Measurements from ENCODE around the gene TNFAIP8.

TNFAIP8 gene

DNA sequence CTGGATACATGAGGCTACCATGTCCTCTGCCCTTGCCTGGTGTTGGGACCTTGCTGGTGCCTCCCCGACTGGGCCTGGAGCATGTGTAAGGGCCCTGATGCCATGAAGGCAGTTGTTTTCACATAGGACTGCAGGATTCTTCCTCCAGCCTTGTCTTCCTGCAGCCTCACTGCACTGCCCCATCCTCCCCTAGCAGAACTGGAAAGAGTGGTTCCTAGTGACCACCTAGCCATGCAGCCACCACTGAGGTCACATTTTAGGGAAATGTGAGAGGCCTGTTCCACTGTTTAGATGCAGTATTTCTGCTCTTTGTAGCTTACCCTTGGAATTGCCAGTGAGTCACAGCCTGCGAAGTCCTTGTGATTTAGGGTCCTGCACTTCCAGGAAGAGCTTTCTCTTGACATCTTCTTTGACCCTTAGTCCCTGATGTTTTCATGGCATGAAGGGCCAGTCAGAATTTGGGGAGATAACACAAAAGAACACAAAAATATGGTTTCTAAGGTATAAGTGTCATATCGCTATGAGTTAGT, 24.2 kb upstream of the TNFAIP8 start:
- Histone ChIP-seq H3K27me3 (ENCODE audit: insufficient read depth, low read length) (no peaks in the 10 kb centered on the region), H3K4me1 (ENCODE audit: insufficient read depth, low read length) (peaks cover 17% of the 10 kb centered on the region; the same call in 1 of the 2 replicates), H3K27ac (ENCODE audit: low read length) (no peak overlapping the region), H3K9ac (ENCODE audit: low read depth, low read length) (no peak overlapping the region), H3K36me3 (ENCODE audit: insufficient read depth, low read depth, low read length) (no peaks in the 10 kb centered on the region; the same call in 1 of the 2 replicates), H3K4me3 (ENCODE audit: low read length) (no peak overlapping the region), H3K9me3 (ENCODE audit: insufficient read depth, low read depth, low read length) (no peaks in the 10 kb centered on the region)

DNA sequence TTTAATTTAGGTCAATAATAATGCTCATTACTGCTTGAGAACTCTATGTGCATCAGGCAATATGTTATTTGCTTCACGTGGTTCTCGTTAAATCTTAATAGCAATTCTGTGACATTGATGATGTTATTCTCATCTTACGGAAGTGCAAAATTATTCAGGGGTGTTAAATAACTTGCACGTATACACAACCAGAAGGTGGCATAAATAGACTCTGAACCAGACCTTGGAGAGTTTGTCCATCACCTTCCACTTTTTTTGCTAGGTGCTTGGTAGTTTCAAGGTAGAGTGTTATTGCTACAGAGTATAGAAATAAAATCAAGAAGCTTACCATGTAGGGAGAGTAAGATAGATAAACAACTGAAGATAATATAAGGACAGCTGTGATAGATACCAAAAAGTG, 23.6 kb upstream of the TNFAIP8 start:
- Histone ChIP-seq H3K27ac (ENCODE audit: low read length) (no peak overlapping the region), H3K4me3 (ENCODE audit: low read length) (no peak overlapping the region), H3K9me3 (ENCODE audit: insufficient read depth, low read depth, low read length) (no peaks in the 10 kb centered on the region), H3K27me3 (ENCODE audit: insufficient read depth, low read length) (no peaks in the 10 kb centered on the region), H3K4me1 (ENCODE audit: insufficient read depth, low read length) (peaks cover 17% of the 10 kb centered on the region; the same call in 1 of the 2 replicates), H3K36me3 (ENCODE audit: insufficient read depth, low read depth, low read length) (no peaks in the 10 kb centered on the region; the same call in 1 of the 2 replicates), H3K9ac (ENCODE audit: low read depth, low read length) (no peak overlapping the region)

DNA sequence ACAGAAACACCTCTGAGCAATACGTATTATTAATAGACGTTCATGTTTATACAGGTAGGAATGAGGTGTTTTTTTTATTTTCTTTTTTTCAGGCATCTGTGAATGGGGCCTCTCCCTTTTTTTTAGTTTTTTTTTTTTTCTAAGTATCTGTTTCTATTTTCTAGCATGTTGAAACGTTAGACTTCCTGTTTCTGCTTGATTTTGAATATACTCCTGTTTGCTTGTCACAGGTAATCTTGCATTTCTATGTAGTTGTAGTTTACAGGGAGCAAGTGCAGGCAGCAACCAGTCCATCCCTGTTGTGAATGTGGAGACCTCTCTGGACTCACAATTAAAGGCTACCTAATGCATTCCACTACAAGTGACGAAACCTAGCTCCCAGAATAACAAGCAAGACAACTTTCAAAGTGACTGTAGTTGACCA, 22.8 kb upstream of the TNFAIP8 start:
- Histone ChIP-seq H3K36me3 (ENCODE audit: insufficient read depth, low read depth, low read length) (no peaks in the 10 kb centered on the region; the same call in 1 of the 2 replicates), H3K27ac (ENCODE audit: low read length) (no peak overlapping the region), H3K27me3 (ENCODE audit: insufficient read depth, low read length) (no peaks in the 10 kb centered on the region), H3K4me1 (ENCODE audit: insufficient read depth, low read length) (peaks cover 17% of the 10 kb centered on the region; the same call in 1 of the 2 replicates), H3K9ac (ENCODE audit: low read depth, low read length) (no peak overlapping the region), H3K9me3 (ENCODE audit: insufficient read depth, low read depth, low read length) (no peaks in the 10 kb centered on the region), H3K4me3 (ENCODE audit: low read length) (no peak overlapping the region)

DNA sequence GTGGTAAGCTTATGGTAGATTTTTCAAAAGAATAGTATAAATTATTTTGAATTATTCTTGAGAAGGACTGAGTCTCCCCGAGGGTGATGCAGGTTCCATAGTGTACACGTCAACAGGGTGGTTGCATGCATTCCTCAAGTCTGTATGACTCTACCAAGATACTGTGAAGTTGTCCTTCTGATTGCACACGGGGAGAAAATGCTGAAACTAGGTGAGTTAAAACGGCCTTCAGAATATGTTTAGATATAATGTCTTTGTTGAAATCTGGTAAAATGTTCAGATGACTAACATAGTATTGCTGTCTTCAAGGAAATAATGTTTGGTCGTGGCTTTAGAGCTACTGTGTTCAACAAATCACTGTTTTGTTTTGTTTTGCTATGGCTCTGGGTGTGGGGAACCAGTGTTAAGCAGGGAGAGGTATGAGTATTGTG, 22.4 kb upstream of the TNFAIP8 start:
- H3K9ac ChIP-seq (ENCODE audit: low read depth, low read length): no peak overlapping the region
- H3K36me3 ChIP-seq (ENCODE audit: insufficient read depth, low read depth, low read length): no peaks in the 10 kb centered on the region; the same call in 1 of the 2 replicates
- H3K27me3 ChIP-seq (ENCODE audit: insufficient read depth, low read length): no peaks in the 10 kb centered on the region
- H3K27ac ChIP-seq (ENCODE audit: low read length): no peak overlapping the region
- no peaks in the 10 kb centered on the region for H3K9me3 ChIP-seq (ENCODE audit: insufficient read depth, low read depth, low read length)
- no peak overlapping the region for H3K4me3 ChIP-seq (ENCODE audit: low read length)
- peaks cover 12% of the 10 kb centered on the region; the same call in 1 of the 2 replicates for H3K4me1 ChIP-seq (ENCODE audit: insufficient read depth, low read length)

DNA sequence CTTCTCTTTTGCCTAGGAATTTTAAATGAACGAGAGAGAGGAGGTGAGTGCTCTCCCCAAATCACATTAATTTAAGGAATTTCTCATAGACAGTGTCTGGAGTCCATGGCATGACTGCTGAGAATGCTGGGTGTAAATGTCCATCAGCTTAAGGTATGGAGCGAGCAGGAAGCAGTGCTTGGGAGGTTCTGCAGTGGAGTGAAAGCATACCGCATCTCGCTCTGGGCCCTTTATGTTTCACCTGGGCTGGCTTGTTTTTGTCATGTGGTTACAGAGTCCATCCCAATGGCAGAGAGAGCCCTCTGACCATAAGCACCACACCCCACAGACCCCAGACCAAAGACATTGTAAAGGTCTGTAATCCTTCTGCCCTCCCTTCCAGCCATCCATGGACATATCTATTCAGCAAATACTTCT, 20.6 kb upstream of the TNFAIP8 start:
- no peak overlapping the region for H3K4me3 ChIP-seq (ENCODE audit: low read length)
- no peaks in the 10 kb centered on the region for H3K9me3 ChIP-seq (ENCODE audit: insufficient read depth, low read depth, low read length)
- H3K36me3 ChIP-seq (ENCODE audit: insufficient read depth, low read depth, low read length): no peaks in the 10 kb centered on the region
- no peak overlapping the region for H3K27ac ChIP-seq (ENCODE audit: low read length)
- no peaks in the 10 kb centered on the region for H3K4me1 ChIP-seq (ENCODE audit: insufficient read depth, low read length)
- no peaks in the 10 kb centered on the region for H3K27me3 ChIP-seq (ENCODE audit: insufficient read depth, low read length)
- no peak overlapping the region for H3K9ac ChIP-seq (ENCODE audit: low read depth, low read length)

DNA sequence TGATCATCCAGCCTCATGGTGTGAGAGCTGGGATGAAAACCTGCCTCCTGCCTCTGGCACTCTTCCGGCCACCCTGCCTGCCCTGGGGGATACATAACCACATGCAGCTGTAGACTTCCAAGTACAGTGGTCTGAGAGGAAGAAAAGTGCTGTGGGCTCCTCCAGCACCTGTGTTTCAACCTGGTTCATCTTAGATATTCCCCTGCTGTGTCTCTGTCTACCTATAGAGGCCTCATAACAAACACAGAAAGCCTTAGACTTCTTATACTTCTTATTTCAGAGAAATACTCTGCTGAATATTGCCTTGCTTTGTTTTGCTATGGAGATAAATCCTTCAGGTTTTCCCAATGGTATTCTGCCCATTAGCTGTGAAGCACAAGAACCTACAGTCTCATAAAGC, 19.6 kb upstream of the TNFAIP8 start:
- Histone ChIP-seq H3K4me1 (ENCODE audit: insufficient read depth, low read length) (peaks cover 2% of the 10 kb centered on the region; the same call in 1 of the 2 replicates), H3K9me3 (ENCODE audit: insufficient read depth, low read depth, low read length) (no peaks in the 10 kb centered on the region), H3K4me3 (ENCODE audit: low read length) (no peak overlapping the region), H3K36me3 (ENCODE audit: insufficient read depth, low read depth, low read length) (no peaks in the 10 kb centered on the region), H3K27ac (ENCODE audit: low read length) (no peak overlapping the region), H3K27me3 (ENCODE audit: insufficient read depth, low read length) (no peaks in the 10 kb centered on the region), H3K9ac (ENCODE audit: low read depth, low read length) (no peak overlapping the region)

DNA sequence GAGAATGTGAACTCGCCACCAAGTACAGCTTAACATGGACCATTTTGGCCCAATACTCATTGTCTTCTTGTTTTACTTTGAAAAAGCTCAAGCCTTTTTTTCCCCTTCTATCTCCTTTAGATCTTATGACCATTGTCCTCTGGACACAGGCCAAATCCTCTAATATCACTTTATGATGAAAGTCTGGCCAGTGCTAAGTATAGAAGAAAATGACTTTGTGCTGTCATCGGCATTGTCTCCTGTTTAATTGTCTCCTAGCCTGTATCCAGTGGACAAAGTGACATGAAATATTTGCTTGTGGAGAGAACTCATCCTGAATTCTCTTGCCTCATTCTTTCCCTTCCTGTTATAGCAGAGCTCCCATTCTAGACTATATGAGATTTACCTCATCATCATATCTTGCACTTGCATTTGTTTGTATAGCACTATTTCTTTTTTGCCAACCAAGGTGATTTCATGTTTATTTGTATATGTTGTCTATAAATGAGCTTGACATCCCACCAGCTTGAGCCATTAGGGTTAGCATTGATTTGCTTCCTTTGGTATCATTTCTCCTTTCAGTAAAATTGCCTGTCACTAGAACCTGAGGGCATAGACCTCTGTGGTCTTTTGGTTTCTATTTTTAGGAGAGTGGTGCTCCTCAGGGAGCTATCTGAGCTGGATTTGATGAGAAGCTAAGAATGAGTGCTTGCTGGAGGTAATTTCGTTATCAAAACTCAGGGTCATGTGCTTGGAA, 18.8 kb upstream of the TNFAIP8 start:
- H3K4me1 ChIP-seq (ENCODE audit: insufficient read depth, low read length): peaks cover 9% of the 10 kb centered on the region; the same call in 1 of the 2 replicates
- no peak overlapping the region for H3K9ac ChIP-seq (ENCODE audit: low read depth, low read length)
- H3K27ac ChIP-seq (ENCODE audit: low read length): no peak overlapping the region

DNA sequence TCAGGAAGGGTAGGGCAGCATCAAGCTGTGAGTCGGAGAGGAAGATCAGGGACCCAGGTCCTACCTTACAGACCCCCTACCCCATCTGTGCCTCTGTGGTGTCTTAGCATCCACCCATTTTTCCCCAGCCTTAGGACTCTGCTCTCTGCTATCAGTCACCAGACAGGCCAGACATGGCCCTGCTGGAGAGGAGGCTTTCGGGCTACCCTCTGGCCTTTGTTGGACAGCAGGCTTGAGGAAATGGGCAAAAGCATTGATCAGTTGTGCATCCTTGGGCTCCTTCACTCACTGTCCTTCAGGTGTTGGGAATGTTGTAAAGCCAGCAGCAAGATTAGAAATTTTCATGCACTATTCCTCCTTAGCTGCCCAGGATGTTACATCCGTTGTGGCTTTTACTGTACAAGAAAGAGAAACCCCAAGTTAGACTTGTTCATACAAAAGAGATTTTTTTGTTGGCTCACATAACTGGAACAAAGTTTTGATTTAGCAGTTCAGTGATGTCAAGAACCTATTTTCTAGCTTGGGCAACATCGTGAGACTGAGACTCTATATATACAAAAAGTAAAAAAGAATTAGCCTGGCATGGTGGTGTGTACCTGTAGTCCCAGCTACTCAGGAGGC, 17.4 kb upstream of the TNFAIP8 start:
- Histone ChIP-seq H3K4me3 (ENCODE audit: low read length) (no peak overlapping the region), H3K4me1 (ENCODE audit: insufficient read depth, low read length) (peaks cover 9% of the 10 kb centered on the region; the same call in 1 of the 2 replicates), H3K27ac (ENCODE audit: low read length) (no peak overlapping the region), H3K9me3 (ENCODE audit: insufficient read depth, low read depth, low read length) (no peaks in the 10 kb centered on the region), H3K36me3 (ENCODE audit: insufficient read depth, low read depth, low read length) (no peaks in the 10 kb centered on the region), H3K27me3 (ENCODE audit: insufficient read depth, low read length) (no peaks in the 10 kb centered on the region), H3K9ac (ENCODE audit: low read depth, low read length) (no peak overlapping the region)

More for the DNA sequence above, 18.8 kb upstream of the TNFAIP8 start:
- H3K36me3 ChIP-seq (ENCODE audit: insufficient read depth, low read depth, low read length): no peaks in the 10 kb centered on the region
- H3K9me3 ChIP-seq (ENCODE audit: insufficient read depth, low read depth, low read length): no peaks in the 10 kb centered on the region
- no peaks in the 10 kb centered on the region for H3K27me3 ChIP-seq (ENCODE audit: insufficient read depth, low read length)
- no peak overlapping the region for H3K4me3 ChIP-seq (ENCODE audit: low read length)

DNA sequence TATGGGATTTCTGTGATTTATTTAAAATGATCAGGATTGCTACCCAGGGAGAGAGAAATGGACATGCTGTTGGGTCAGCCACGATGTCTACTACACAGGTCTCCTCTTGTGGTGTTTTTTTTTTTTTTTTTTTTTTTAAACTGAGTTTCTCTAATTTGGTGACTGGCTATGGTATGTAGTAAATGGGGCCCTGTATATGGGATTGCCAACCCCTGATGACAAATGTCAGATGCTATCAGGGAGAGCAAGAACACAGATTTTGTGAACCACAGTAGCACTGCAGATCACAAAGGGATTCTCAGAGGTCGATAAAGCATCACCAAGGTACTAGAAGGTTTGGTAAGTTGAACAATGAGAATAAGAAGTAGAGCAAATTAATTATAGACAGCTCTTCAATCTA, 16.5 kb upstream of the TNFAIP8 start:
- Histone ChIP-seq H3K9me3 (ENCODE audit: insufficient read depth, low read depth, low read length) (no peaks in the 10 kb centered on the region), H3K9ac (ENCODE audit: low read depth, low read length) (no peak overlapping the region), H3K4me3 (ENCODE audit: low read length) (no peak overlapping the region), H3K27ac (ENCODE audit: low read length) (no peak overlapping the region), H3K27me3 (ENCODE audit: insufficient read depth, low read length) (no peaks in the 10 kb centered on the region), H3K36me3 (ENCODE audit: insufficient read depth, low read depth, low read length) (no peaks in the 10 kb centered on the region), H3K4me1 (ENCODE audit: insufficient read depth, low read length) (peaks cover 9% of the 10 kb centered on the region; the same call in 1 of the 2 replicates)

DNA sequence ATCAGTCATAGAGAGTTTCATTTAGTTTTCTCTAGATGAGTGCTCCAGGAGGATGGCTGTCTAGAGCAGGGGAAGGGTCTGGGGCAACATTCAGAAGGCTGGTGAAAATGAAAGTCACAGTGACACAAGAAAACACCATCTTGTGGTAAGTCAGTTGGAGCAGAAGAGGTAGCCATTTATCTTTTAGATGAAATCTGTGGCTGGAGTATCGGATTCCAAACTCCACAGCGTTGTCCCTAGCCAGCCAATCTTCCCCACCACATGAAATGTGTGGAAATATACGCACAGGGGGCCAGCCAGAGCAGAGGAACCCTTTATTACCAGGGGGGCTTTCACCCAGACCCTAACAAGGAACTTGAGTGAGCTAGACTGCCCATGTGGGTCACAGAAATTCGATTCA, 15.9 kb upstream of the TNFAIP8 start:
- no peaks in the 10 kb centered on the region for H3K36me3 ChIP-seq (ENCODE audit: insufficient read depth, low read depth, low read length)
- no peaks in the 10 kb centered on the region for H3K9me3 ChIP-seq (ENCODE audit: insufficient read depth, low read depth, low read length)
- no peak overlapping the region for H3K9ac ChIP-seq (ENCODE audit: low read depth, low read length)
- H3K4me1 ChIP-seq (ENCODE audit: insufficient read depth, low read length): peaks cover 9% of the 10 kb centered on the region; the same call in 1 of the 2 replicates
- H3K4me3 ChIP-seq (ENCODE audit: low read length): no peak overlapping the region
- no peaks in the 10 kb centered on the region for H3K27me3 ChIP-seq (ENCODE audit: insufficient read depth, low read length)
- H3K27ac ChIP-seq (ENCODE audit: low read length): no peak overlapping the region

DNA sequence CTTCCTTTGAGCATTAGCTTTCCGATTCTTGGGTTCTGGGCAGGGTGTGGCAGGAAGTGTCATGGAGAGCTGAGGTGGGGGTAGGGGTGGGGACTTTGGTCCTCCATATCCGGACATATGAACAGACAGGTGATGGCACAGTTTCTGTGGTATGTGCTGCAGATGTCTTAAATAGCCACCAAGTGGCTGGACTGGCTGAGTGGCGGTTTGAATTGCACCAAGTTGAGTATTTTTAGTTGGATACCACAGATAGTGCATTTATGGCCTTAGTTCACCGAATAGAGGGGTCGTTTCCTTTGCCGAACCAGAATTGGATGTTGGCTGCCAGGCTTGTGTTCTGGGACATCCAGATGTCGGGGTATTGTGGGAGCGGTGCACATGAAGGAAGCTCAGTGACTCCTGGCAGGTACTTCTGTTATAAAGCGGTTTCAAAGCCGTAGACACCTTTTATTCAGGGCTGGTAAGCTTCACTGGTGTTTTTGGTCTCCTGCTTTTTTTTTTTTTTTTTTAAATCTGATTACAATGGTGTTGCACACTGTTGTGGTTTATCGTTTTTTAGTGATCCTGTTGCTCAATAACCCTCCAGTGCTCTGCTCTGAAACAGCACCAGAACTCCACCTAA, 15.1 kb upstream of the TNFAIP8 start:
- Histone ChIP-seq H3K4me1 (ENCODE audit: insufficient read depth, low read length) (peaks cover 9% of the 10 kb centered on the region; the same call in 1 of the 2 replicates), H3K4me3 (ENCODE audit: low read length) (no peak overlapping the region), H3K27me3 (ENCODE audit: insufficient read depth, low read length) (no peaks in the 10 kb centered on the region), H3K36me3 (ENCODE audit: insufficient read depth, low read depth, low read length) (no peaks in the 10 kb centered on the region), H3K27ac (ENCODE audit: low read length) (no peak overlapping the region), H3K9ac (ENCODE audit: low read depth, low read length) (no peak overlapping the region), H3K9me3 (ENCODE audit: insufficient read depth, low read depth, low read length) (no peaks in the 10 kb centered on the region)

Measured in iPS-20b (cell line).